Sigmoid colon (tissue), 7 donors: Measurements from ENCODE around the gene ADGRV1. TPM values are rescaled to one million over a fixed set of nuclear protein-coding genes. Genes with fewer than 3 reads are reported as not detected.

Experiments used
- DNase-seq: peaks from one replicate; pipeline ENCODE4 v3.0.0-alpha.2; 2019
- H3K27ac ChIP-seq, 4 donors: fragments of 200-600 bp; sonication (generic); one replicate each; pipeline ENCODE4 v1.5.1; 2016 to 2019; ENCODE audit warnings: mild to moderate bottlenecking in 1 of 4
- H3K27me3 ChIP-seq, 3 donors: fragments of 200-600 bp; sonication (generic); one replicate each; pipeline ENCODE4 v1.5.1; 2019; ENCODE audit warnings: mild to moderate bottlenecking in 1 of 3
- H3K36me3 ChIP-seq, 4 donors: fragments of 200-600 bp; sonication (generic); one replicate each; pipeline ENCODE4 v1.5.1; 2016 to 2019
- H3K4me1 ChIP-seq, 4 donors: fragments of 200-600 bp; sonication (generic); one replicate each; pipeline ENCODE4 v1.5.1; 2017 to 2019
- H3K4me3 ChIP-seq, 4 donors: fragments of 200-600 bp; sonication (generic); one replicate each; pipeline ENCODE4 v1.5.1; 2017 to 2019; ENCODE audit warnings: mild to moderate bottlenecking in 2 of 4, moderate library complexity in 1 of 4
- H3K9me3 ChIP-seq, 4 donors: fragments of 200-600 bp in 3 of 4; sonication (generic) in 3 of 4; one replicate each; pipeline versions ENCODE4 v1.5.1 to v1.6.1; 2013 to 2019
- CTCF ChIP-seq, 4 experiments: fragments of 450-650 bp in 3 of 4; fragments of 200-600 bp in 1 of 4; IDR thresholded peaks; one replicate each; pipeline ENCODE4 v1.5.1; 2016 to 2019; ENCODE audit warnings: antibody characterized with exemption in 4 of 4, mild to moderate bottlenecking in 3 of 4, moderate library complexity in 2 of 4
- EP300 ChIP-seq, 4 donors: sonication (generic); formaldehyde crosslinking; IDR thresholded peaks; one replicate each; pipeline ENCODE4 v1.6.1; 2017; ENCODE audit warnings: antibody characterized with exemption in 4 of 4
- POLR2A ChIP-seq, 2 donors: fragments of 450-650 bp; IDR thresholded peaks; one replicate each; pipeline ENCODE4 v1.6.1; 2016; ENCODE audit warnings: antibody characterized with exemption in 2 of 2, mild to moderate bottlenecking in 2 of 2, moderate library complexity in 2 of 2
- POLR2AphosphoS5 ChIP-seq, 4 donors: sonication (generic); formaldehyde crosslinking; IDR thresholded peaks; one replicate each; pipeline ENCODE4 v1.6.1; 2017; ENCODE audit warnings: antibody characterized with exemption in 4 of 4
- WGBS, 2 donors: extraction: QIAGEN DNeasy Blood & Tissue Kit; methylation state at CpG; one replicate each; pipeline ENCODE4 v1.1.7; 2013; 5-methylcytosine and 5-hydroxymethylcytosine counted together
- intact Hi-C: fragments of 100-400 bp; cut with DNase I; formaldehyde crosslinking; loops from one replicate; pipeline ENCODE4 v1.15.1; 2023
- polyA plus RNA-seq, 3 donors: library from polyadenylated mRNA; stranded (reverse); fragments of 200-250 nt; gene quantifications; one replicate each; pipeline ENCODE4 v1.2.3, GENCODE V29; 2013
- total RNA-seq, 4 donors: library from RNA; depleted of rRNA; stranded (reverse); fragments of >200 nt; gene quantifications; one replicate each; pipeline ENCODE4 v1.1.0, GENCODE V29; 2016
- donor health status: healthy with polysubstance abuse.
- donor health status: Bipolar disorder and iron deficiency.
- donor health status: healthy.

Gene ADGRV1
- total and polyA plus RNA-seq, 7 donors, result 0.54 to 2.1 (median 0.74) TPM; not detected in 1

GRCh38 chr5:91119217-91119616 is 560.6 kb downstream of the ADGRV1 start:
- peaks cover 0 to 67% (median 50%) of the 10 kb centered on the region in 4 donors for H3K4me1 ChIP-seq
- H3K27ac ChIP-seq, result peak overlapping the region in 3 of 4 donors; percentile 68 to 78 (median 70)
- intact Hi-C loops, result no loop called here
- no peak for TF ChIP-seq EP300 (IDR thresholded peaks at IDR 0.05)
- TF ChIP-seq POLR2A (IDR thresholded peaks at IDR 0.05), result no peak
- no peak for DNase-seq
- H3K27me3 ChIP-seq, result no peaks in the 10 kb centered on the region
- H3K4me3 ChIP-seq, result no peak overlapping the region
- no peaks in the 10 kb centered on the region for H3K9me3 ChIP-seq
- WGBS, 2 donors, result 46 to 79% methylated on average over 4 of the region's 4 CpGs
- no peaks in the 10 kb centered on the region for H3K36me3 ChIP-seq

GRCh38 chr5:91119981-91120850 is 561.6 kb downstream of the ADGRV1 start:
- DNase-seq, result peak; percentile 82
- intact Hi-C loops, result loop anchor here (5.0 kb wide), 1 partner anchor 147 kb away; no protein-coding TSS in a partner anchor
- no peak for TF ChIP-seq CTCF (IDR thresholded peaks at IDR 0.05)
- TF ChIP-seq POLR2AphosphoS5 (IDR thresholded peaks at IDR 0.05), result peak in 2 of 4 donors; percentile 28 to 68

GRCh38 chr5:91121347-91121993 is 562.9 kb downstream of the ADGRV1 start:
- Histone ChIP-seq H3K4me3 (no peak overlapping the region), H3K4me1 (peaks cover 0 to 70% (median 56%) of the 10 kb centered on the region in 4 donors), H3K36me3 (no peaks in the 10 kb centered on the region), H3K27ac (peak overlapping the region; percentile 62 to 78 (median 69)), H3K27me3 (no peaks in the 10 kb centered on the region), H3K9me3 (no peaks in the 10 kb centered on the region)
- DNase-seq, result peak; percentile 58
- 90 to 91% methylated on average over 7 of the region's 7 CpGs for WGBS, 2 donors
- intact Hi-C loops, result loop anchor here (5.0 kb wide), 1 partner anchor 146 kb away; no protein-coding TSS in a partner anchor
- TF ChIP-seq EP300 (IDR thresholded peaks at IDR 0.05), result no peak
- TF ChIP-seq POLR2AphosphoS5 (IDR thresholded peaks at IDR 0.05), result peak in 2 of 4 donors; percentile 20 to 39

More at GRCh38 chr5:91119981-91120850, 561.6 kb downstream of the ADGRV1 start:
- Histone ChIP-seq H3K27ac (peak overlapping the region; percentile 62 to 78 (median 69)), H3K36me3 (no peaks in the 10 kb centered on the region), H3K4me3 (no peak overlapping the region), H3K4me1 (peaks cover 0 to 60% (median 47%) of the 10 kb centered on the region in 4 donors), H3K27me3 (no peaks in the 10 kb centered on the region), H3K9me3 (no peaks in the 10 kb centered on the region)
- WGBS, 2 donors, result 54 to 62% methylated on average over 6 of the region's 6 CpGs

GRCh38 chr5:91122651-91123050 is 564.1 kb downstream of the ADGRV1 start:
- H3K4me1 ChIP-seq, result peaks cover 0 to 82% (median 68%) of the 10 kb centered on the region in 4 donors
- no peak overlapping the region for H3K4me3 ChIP-seq
- peak overlapping the region; percentile 57 to 78 (median 66) for H3K27ac ChIP-seq
- H3K9me3 ChIP-seq, result no peaks in the 10 kb centered on the region
- 79 to 95% methylated on average over 2 of the region's 2 CpGs for WGBS, 2 donors
- no peaks in the 10 kb centered on the region for H3K27me3 ChIP-seq
- DNase-seq, result no peak
- TF ChIP-seq POLR2A (IDR thresholded peaks at IDR 0.05) (no peak), EP300 (IDR thresholded peaks at IDR 0.05) (no peak), POLR2AphosphoS5 (IDR thresholded peaks at IDR 0.05) (no peak), CTCF (IDR thresholded peaks at IDR 0.05) (no peak)
- H3K36me3 ChIP-seq, result no peaks in the 10 kb centered on the region
- intact Hi-C loops, result loop anchor here (5.0 kb wide), 1 partner anchor 145 kb away; no protein-coding TSS in a partner anchor

- H3K36me3 ChIP-seq, result no peaks in the 10 kb centered on the region
- no peaks in the 10 kb centered on the region for H3K9me3 ChIP-seq
- no peak overlapping the region for H3K4me3 ChIP-seq
- 59 to 60% methylated on average over 3 of the region's 3 CpGs for WGBS, 2 donors
- DNase-seq, result no peak
- intact Hi-C loops, result loop anchor here (5.0 kb wide), 1 partner anchor 144 kb away; no protein-coding TSS in a partner anchor
- peaks cover 0 to 88% (median 74%) of the 10 kb centered on the region in 4 donors for H3K4me1 ChIP-seq
- no peaks in the 10 kb centered on the region for H3K27me3 ChIP-seq
- TF ChIP-seq CTCF (IDR thresholded peaks at IDR 0.05), result no peak
- no peak for TF ChIP-seq POLR2AphosphoS5 (IDR thresholded peaks at IDR 0.05)
- no peak for TF ChIP-seq EP300 (IDR thresholded peaks at IDR 0.05)
- TF ChIP-seq POLR2A (IDR thresholded peaks at IDR 0.05), result no peak
- peak overlapping the region; percentile 57 to 78 (median 66) for H3K27ac ChIP-seq
Measured at GRCh38 chr5:91123291-91123690, 564.7 kb downstream of the ADGRV1 start.
